Measurements from ENCODE around the gene DERA. TPM values are rescaled to one million over a fixed set of nuclear protein-coding genes. Genes with fewer than 3 reads are reported as not detected.

The DERA gene
- total and polyA plus RNA-seq, 2 of the 13 experiments (the other 11 are each of a cell fraction or from before 2014, with no cell fraction given): 24.0 to 51.3 TPM

GRCh38 chr12:15966426-15966825, 55.3 kb downstream of the DERA start:
- H3K4me3 ChIP-seq (replicated peaks in 1 of 3; ENCODE audit: insufficient read depth in 1 of 3, low read depth in 2 of 3, low read length in 3 of 3): no peak overlapping the region
- TF ChIP-seq AHR (CRISPR knock-in tag; IDR thresholded peaks at IDR 0.05) (no peak), SIX4 (CRISPR knock-in tag; IDR thresholded peaks at IDR 0.05) (no peak), ZNF563 (CRISPR knock-in tag; IDR thresholded peaks at IDR 0.05) (no peak), ZGPAT (CRISPR knock-in tag; IDR thresholded peaks at IDR 0.05) (no peak), ISX (CRISPR knock-in tag; conservative IDR thresholded peaks at IDR 0.05) (no peak), FOXP4 (CRISPR knock-in tag; IDR thresholded peaks at IDR 0.05) (no peak), AHDC1 (CRISPR knock-in tag; IDR thresholded peaks at IDR 0.05; ENCODE audit: borderline replicate concordance) (no peak), KLF6 (CRISPR knock-in tag; IDR thresholded peaks at IDR 0.05) (no peak), ZNF138 (CRISPR knock-in tag; IDR thresholded peaks at IDR 0.05; ENCODE audit: low read depth) (no peak), ZNF263 (CRISPR knock-in tag; IDR thresholded peaks at IDR 0.05) (no peak), ZNF569 (CRISPR knock-in tag; IDR thresholded peaks at IDR 0.05; ENCODE audit: borderline replicate concordance) (no peak)
- no peak overlapping the region for H3K4me2 ChIP-seq (ENCODE audit: low read depth, low read length)
- no peaks in the 10 kb centered on the region for H4K20me1 ChIP-seq (ENCODE audit: insufficient read depth, low read length)
- H3K9me3 ChIP-seq (ENCODE audit: low read length): no peaks in the 10 kb centered on the region
- no peaks in the 10 kb centered on the region for H3K27me3 ChIP-seq (ENCODE audit: control insufficient read depth in 1 of 2, insufficient read depth in 2 of 2, low read length in 2 of 2)
- ChIA-PET CTCF (ENCODE audit: low intra/inter-chr PET ratio, low total read pairs) (no interaction called here), POLR2A (interaction anchor here (1.6 kb wide), 1 partner anchor 55 kb away, joined by 4 read pairs; the partner anchor contains the start of gene DERA)
- no peak overlapping the region for H3K27ac ChIP-seq (ENCODE audit: extremely low read length, insufficient read depth, low read length)
- H3K36me3 ChIP-seq (replicated peaks in 1 of 2; ENCODE audit: control insufficient read depth in 1 of 2, insufficient read depth in 2 of 2, low read length in 2 of 2): peaks cover 5 to 19% of the 10 kb centered on the region in 2 experiments; a peak in 4 of 5 replicates
- 96% methylated on average over 1 of the region's 1 CpG for WGBS (ENCODE audit: low lambda C conversion rate)
- in situ Hi-C loops (cut with HindIII; ENCODE audit: extremely low pct_ligation_motif_present, low pct_unique_long_range_greater_than_20kb): no loop called here
- ATAC-seq (no peak), DNase-seq (ENCODE audit: low spot score) (no peak), FAIRE-seq (no peak)
- intact Hi-C loops (cut with micrococcal nuclease; ENCODE audit: unreplicated experiment): no loop called here
- no peaks in the 10 kb centered on the region for H3K79me2 ChIP-seq (ENCODE audit: insufficient read depth, low read length)
- no TSS peak for BruUV-seq (replicated peaks)
- no peak overlapping the region for H2AFZ ChIP-seq (ENCODE audit: low read length)
- H3K4me1 ChIP-seq (ENCODE audit: insufficient read depth, low read length): no peaks in the 10 kb centered on the region
- no peak overlapping the region for H3K9ac ChIP-seq (ENCODE audit: insufficient read depth, low read depth, low read length)

All from HepG2 (cell line).